Measurements from ENCODE around the gene SIPA1L3.
A peak's percentile ranks its signal among the peaks of the same experiment; 100 is the strongest.

SIPA1L3 gene

GRCh38 chr19:38003438-38004185 is 96.6 kb downstream of the SIPA1L3 start:
- DNase-seq (ENCODE audit: low read depth in 2 of 2) = peak; percentile 85 to 97
- no peak for TF ChIP-seq CTCF (IDR thresholded peaks at IDR 0.05; ENCODE audit: low read depth, low read length)
- H3K4me3 ChIP-seq (replicated peaks in 1 of 2; ENCODE audit: low read depth in 2 of 2, low read length in 2 of 2) = peak overlapping the region; percentile 44 to 46

- H3K4me3 ChIP-seq (replicated peaks in 1 of 2; ENCODE audit: low read depth in 2 of 2, low read length in 2 of 2) = peak overlapping the region; percentile 44 to 46
- no peak for TF ChIP-seq CTCF (IDR thresholded peaks at IDR 0.05; ENCODE audit: low read depth, low read length)
- DNase-seq (ENCODE audit: low read depth in 2 of 2) = peak in 1 of 2 donors; percentile 39
Measured at GRCh38 chr19:38004186-38004520, 97.1 kb downstream of the SIPA1L3 start.

DNA sequence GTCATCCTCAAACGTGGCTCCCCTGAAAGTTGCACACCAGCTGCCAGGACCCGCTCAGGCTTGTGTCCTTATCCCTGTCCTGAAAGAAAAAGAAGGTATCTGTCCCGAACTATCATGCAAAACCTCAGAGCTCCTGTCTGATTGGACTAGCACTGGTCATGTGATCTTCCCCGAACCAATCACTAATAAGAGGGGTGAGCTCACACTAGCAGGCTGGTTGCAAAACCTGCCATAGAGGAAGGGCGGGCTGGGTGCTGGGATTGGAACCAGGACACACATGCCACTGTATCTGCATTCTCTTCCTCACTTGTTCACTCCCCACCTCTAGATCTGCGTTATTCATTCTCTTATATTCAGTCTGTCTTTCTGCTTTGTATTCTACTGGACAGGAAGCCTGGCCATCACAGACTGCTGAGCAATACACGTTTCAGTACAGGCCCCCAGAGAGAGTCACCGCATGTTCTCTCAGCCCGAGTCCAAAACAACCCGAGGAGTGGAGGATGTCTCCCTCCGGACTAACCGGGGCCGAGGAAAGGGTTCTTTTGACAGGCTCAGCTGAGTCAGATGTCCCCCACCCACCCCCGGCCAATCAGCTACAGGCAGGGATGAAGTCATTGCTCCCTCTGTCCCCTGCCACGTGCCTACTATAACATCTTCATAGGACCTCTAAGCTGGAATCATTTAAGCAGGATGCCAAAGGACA is 97.7 kb downstream of the SIPA1L3 start:
- TF ChIP-seq CTCF (IDR thresholded peaks at IDR 0.05; ENCODE audit: low read depth, low read length) = no peak
- DNase-seq (ENCODE audit: low read depth in 2 of 2) = peak; percentile 96 to 99
- H3K4me3 ChIP-seq (replicated peaks in 1 of 2; ENCODE audit: low read depth in 2 of 2, low read length in 2 of 2) = peak overlapping the region; percentile 44 to 46

GRCh38 chr19:38005224-38005614 is 98.2 kb downstream of the SIPA1L3 start:
- no peak overlapping the region for H3K4me3 ChIP-seq (replicated peaks in 1 of 2; ENCODE audit: low read depth in 2 of 2, low read length in 2 of 2)
- TF ChIP-seq CTCF (IDR thresholded peaks at IDR 0.05; ENCODE audit: low read depth, low read length) = no peak
- no peak for DNase-seq (ENCODE audit: low read depth in 2 of 2)

DNA sequence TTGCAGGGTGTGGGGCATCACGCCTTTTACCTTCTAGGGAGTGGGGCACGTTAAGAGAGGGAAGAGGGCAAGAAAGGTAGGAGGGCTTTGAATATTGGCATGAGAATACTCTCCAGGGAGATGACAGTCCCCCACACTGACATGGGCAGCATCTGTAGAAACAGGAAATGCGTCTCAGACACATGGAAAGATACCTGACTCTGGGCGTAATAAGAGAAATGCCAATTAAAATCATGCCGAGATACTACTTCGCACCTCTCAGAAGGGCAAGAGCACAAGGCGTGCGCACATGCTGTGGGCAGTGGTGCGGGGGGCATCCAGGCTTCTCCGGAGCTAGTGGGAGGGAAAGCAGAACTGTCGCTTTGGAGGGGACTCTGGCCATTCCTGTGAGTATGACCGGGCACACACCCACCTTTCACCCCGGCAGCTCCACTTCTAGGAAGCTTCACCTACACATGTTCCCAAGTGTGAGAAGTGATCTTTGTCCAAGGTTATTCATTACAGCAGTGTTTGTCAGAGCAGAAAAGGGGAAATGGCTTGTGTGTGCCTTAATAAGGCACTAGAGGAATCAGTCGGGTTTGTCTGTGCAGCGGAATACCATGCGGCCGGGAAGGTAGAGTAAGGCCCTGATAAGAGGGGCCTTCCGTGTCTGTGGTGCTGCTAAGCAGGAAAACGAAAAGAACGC is 99.5 kb downstream of the SIPA1L3 start:
- no peak overlapping the region for H3K4me3 ChIP-seq (replicated peaks in 1 of 2; ENCODE audit: low read depth in 2 of 2, low read length in 2 of 2)
- no peak for TF ChIP-seq CTCF (IDR thresholded peaks at IDR 0.05; ENCODE audit: low read depth, low read length)

GRCh38 chr19:38009650-38010242 is 102.7 kb downstream of the SIPA1L3 start:
- H3K4me3 ChIP-seq (replicated peaks in 1 of 2; ENCODE audit: low read depth in 2 of 2, low read length in 2 of 2) = no peak overlapping the region
- DNase-seq (ENCODE audit: low read depth in 2 of 2) = no peak
- no peak for TF ChIP-seq CTCF (IDR thresholded peaks at IDR 0.05; ENCODE audit: low read depth, low read length)

More for the DNA sequence above, 99.5 kb downstream of the SIPA1L3 start:
- no peak for DNase-seq (ENCODE audit: low read depth in 2 of 2)

Data from cardiac fibroblast (primary cell).